Thyroid gland (tissue), 4 donors: ENCODE measurements around the gene OSTM1.

Source experiments
- POLR2A ChIP-seq, 2 donors: fragments of 450-650 bp; IDR thresholded peaks; one replicate each; pipeline ENCODE4 v1.6.1; 2017; ENCODE audit warnings: antibody characterized with exemption in 2 of 2, mild to moderate bottlenecking in 2 of 2, moderate library complexity in 1 of 2
- TF ChIP-seq, protein P1 (sequence below), 6 experiments: fragments of 200-600 bp in 3 of 6; fragments of 450-650 bp in 3 of 6; sonication (generic) in 3 of 6; IDR thresholded peaks; one replicate each; pipeline ENCODE4 v1.5.1; 2016 to 2019; ENCODE audit warnings: antibody characterized with exemption in 6 of 6, mild to moderate bottlenecking in 2 of 6, inconsistent platforms in 1 of 6, moderate library complexity in 1 of 6

DNA sequence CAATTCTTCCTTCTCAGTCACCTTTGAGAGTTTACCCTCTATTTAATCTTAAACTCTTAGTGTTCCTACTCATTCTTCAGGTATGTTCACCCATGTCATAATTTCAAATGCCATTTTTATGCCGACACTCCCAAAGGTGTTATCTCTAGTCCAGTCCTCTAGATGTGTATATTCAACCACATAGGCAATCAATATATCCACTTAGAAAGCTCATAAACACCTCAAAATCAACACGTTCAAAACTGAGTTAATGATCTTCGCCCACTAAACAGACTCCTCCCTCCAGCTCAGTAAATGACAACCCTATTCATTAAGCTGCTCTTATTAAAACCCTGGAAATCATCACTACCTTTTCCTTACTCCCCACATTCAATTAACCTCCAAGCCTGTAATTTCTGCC lies 6.4 kb downstream of the OSTM1 start:
- TF ChIP-seq, protein P1, sequence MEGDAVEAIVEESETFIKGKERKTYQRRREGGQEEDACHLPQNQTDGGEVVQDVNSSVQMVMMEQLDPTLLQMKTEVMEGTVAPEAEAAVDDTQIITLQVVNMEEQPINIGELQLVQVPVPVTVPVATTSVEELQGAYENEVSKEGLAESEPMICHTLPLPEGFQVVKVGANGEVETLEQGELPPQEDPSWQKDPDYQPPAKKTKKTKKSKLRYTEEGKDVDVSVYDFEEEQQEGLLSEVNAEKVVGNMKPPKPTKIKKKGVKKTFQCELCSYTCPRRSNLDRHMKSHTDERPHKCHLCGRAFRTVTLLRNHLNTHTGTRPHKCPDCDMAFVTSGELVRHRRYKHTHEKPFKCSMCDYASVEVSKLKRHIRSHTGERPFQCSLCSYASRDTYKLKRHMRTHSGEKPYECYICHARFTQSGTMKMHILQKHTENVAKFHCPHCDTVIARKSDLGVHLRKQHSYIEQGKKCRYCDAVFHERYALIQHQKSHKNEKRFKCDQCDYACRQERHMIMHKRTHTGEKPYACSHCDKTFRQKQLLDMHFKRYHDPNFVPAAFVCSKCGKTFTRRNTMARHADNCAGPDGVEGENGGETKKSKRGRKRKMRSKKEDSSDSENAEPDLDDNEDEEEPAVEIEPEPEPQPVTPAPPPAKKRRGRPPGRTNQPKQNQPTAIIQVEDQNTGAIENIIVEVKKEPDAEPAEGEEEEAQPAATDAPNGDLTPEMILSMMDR (IDR thresholded peaks at IDR 0.05), result no peak
- no peak for TF ChIP-seq POLR2A (IDR thresholded peaks at IDR 0.05)
